ENCODE results near the gene CPEB3. TPM values are rescaled to one million over a fixed set of nuclear protein-coding genes. Genes with fewer than 3 reads are reported as not detected.
"Not testable (repeated sequence)": the region's sequence is repeated elsewhere in the genome, so short reads cannot be mapped to it uniquely, and the experiment has no call there.

CPEB3 gene
- total RNA-seq, 2 experiments from 2014 or later = 0.66 to 3.2 TPM

GRCh38 chr10:92042541-92042940, 248.3 kb downstream of the CPEB3 start:
- no peaks in the 10 kb centered on the region for H4K20me1 ChIP-seq (ENCODE audit: insufficient read depth, low read length)
- BruUV-seq (replicated peaks) = no TSS peak
- H3K4me2 ChIP-seq (ENCODE audit: low read length) = no peak overlapping the region
- H3K9me3 ChIP-seq (ENCODE audit: low read length) = no peaks in the 10 kb centered on the region
- H3K79me2 ChIP-seq (ENCODE audit: insufficient read depth, low read depth, low read length) = no peaks in the 10 kb centered on the region
- no peak overlapping the region for H3K27ac ChIP-seq (ENCODE audit: low read depth, low read length, poor library complexity, severe bottlenecking)
- no peak overlapping the region for H2AFZ ChIP-seq (ENCODE audit: low read length)
- no peak for DNase-seq (ENCODE audit: low spot score)
- H3K9me2 ChIP-seq (ENCODE audit: insufficient read depth, low read length) = no peaks in the 10 kb centered on the region
- no peaks in the 10 kb centered on the region for H3K36me3 ChIP-seq (ENCODE audit: insufficient read depth, low read length)
- POLR2A ChIA-PET = no interaction called here
- CTCF ChIA-PET (ENCODE audit: unreplicated experiment) = no interaction called here
- no peak overlapping the region for H3K4me3 ChIP-seq (ENCODE audit: low read depth, low read length, poor library complexity, severe bottlenecking)
- intact Hi-C loops (cut with micrococcal nuclease; ENCODE audit: unreplicated experiment) = no loop called here
- H3K4me1 ChIP-seq (ENCODE audit: insufficient read depth, low read length, poor library complexity, severe bottlenecking) = peaks cover 4% of the 10 kb centered on the region
- no peak for TF ChIP-seq EZH2phosphoT487 (IDR thresholded peaks at IDR 0.05; ENCODE audit: borderline replicate concordance, low read depth, low read length)
- no peak for TF ChIP-seq CTCF (conservative IDR thresholded peaks at IDR 0.05; ENCODE audit: low read length)

GRCh38 chr10:92038949-92039348, 251.9 kb downstream of the CPEB3 start:
- no peaks in the 10 kb centered on the region for H3K4me1 ChIP-seq (ENCODE audit: insufficient read depth, low read length, poor library complexity, severe bottlenecking)
- H3K9me2 ChIP-seq (ENCODE audit: insufficient read depth, low read length) = no peaks in the 10 kb centered on the region
- H3K9me3 ChIP-seq (ENCODE audit: low read length) = no peaks in the 10 kb centered on the region
- H3K36me3 ChIP-seq (ENCODE audit: insufficient read depth, low read length) = peaks cover 6% of the 10 kb centered on the region
- intact Hi-C loops (cut with micrococcal nuclease; ENCODE audit: unreplicated experiment) = no loop called here
- CTCF ChIA-PET (ENCODE audit: unreplicated experiment) = no interaction called here
- DNase-seq (ENCODE audit: low spot score) = no peak
- no peak overlapping the region for H3K4me2 ChIP-seq (ENCODE audit: low read length)
- H2AFZ ChIP-seq (ENCODE audit: low read length) = no peak overlapping the region
- no TSS peak for BruUV-seq (replicated peaks)
- TF ChIP-seq EZH2phosphoT487 (IDR thresholded peaks at IDR 0.05; ENCODE audit: borderline replicate concordance, low read depth, low read length) = no peak
- no peak for TF ChIP-seq CTCF (conservative IDR thresholded peaks at IDR 0.05; ENCODE audit: low read length)
- H3K4me3 ChIP-seq (ENCODE audit: low read depth, low read length, poor library complexity, severe bottlenecking) = no peak overlapping the region
- POLR2A ChIA-PET = interaction anchor here (0.5 to 0.6 kb wide), 2 partner anchors 264 to 394 kb away, joined by 3 read pairs; no protein-coding TSS in a partner anchor
- H4K20me1 ChIP-seq (ENCODE audit: insufficient read depth, low read length) = no peaks in the 10 kb centered on the region
- no peak overlapping the region for H3K27ac ChIP-seq (ENCODE audit: low read depth, low read length, poor library complexity, severe bottlenecking)
- H3K79me2 ChIP-seq (ENCODE audit: insufficient read depth, low read depth, low read length) = no peaks in the 10 kb centered on the region

- H3K4me1 ChIP-seq (ENCODE audit: insufficient read depth, low read length, poor library complexity, severe bottlenecking); H4K20me1 ChIP-seq (ENCODE audit: insufficient read depth, low read length); intact Hi-C loops (cut with micrococcal nuclease; ENCODE audit: unreplicated experiment); H3K9me3 ChIP-seq (ENCODE audit: low read length); H3K9me2 ChIP-seq (ENCODE audit: insufficient read depth, low read length); CTCF ChIA-PET (ENCODE audit: unreplicated experiment); POLR2A ChIA-PET; H2AFZ ChIP-seq (ENCODE audit: low read length); H3K27ac ChIP-seq (ENCODE audit: low read depth, low read length, poor library complexity, severe bottlenecking); H3K79me2 ChIP-seq (ENCODE audit: insufficient read depth, low read depth, low read length); H3K4me2 ChIP-seq (ENCODE audit: low read length); DNase-seq (ENCODE audit: low spot score); BruUV-seq (replicated peaks); H3K4me3 ChIP-seq (ENCODE audit: low read depth, low read length, poor library complexity, severe bottlenecking): not testable (repeated sequence)
- H3K36me3 ChIP-seq (ENCODE audit: insufficient read depth, low read length) = peaks cover 61% of the 10 kb centered on the region
Measured at GRCh38 chr10:92033070-92033469, 257.8 kb downstream of the CPEB3 start.
